Measurements from ENCODE around the gene RBMX. TPM values are rescaled to one million over a fixed set of nuclear protein-coding genes. Genes with fewer than 3 reads are reported as not detected.
A peak's percentile ranks its signal among the peaks of the same experiment; 100 is the strongest.

Gene RBMX
- total RNA-seq, 1 donor from 2014 or later = 133 TPM

- H3K27me3 ChIP-seq (ENCODE audit: insufficient read depth, low read length) = no peaks in the 10 kb centered on the region
- no peak overlapping the region for H3K4me3 Mint-ChIP-seq (ENCODE audit: unreplicated experiment)
- FAIRE-seq = no peak
Observed at GRCh38 chrX:136850441-136851175, 29.9 kb downstream of the RBMX start.

GRCh38 chrX:136849395-136849794 is 31.1 kb downstream of the RBMX start:
- peaks cover 3% of the 10 kb centered on the region for H3K36me3 Mint-ChIP-seq (ENCODE audit: low read depth, unreplicated experiment)
- H3K4me2 ChIP-seq (ENCODE audit: low read length) = no peak overlapping the region
- no peak overlapping the region for H3K9ac ChIP-seq (ENCODE audit: low read length)
- no peaks in the 10 kb centered on the region for H4K20me1 ChIP-seq (ENCODE audit: insufficient read depth, low read length)
- no peaks in the 10 kb centered on the region for H3K27me3 ChIP-seq (ENCODE audit: insufficient read depth, low read length)
- H3K27ac ChIP-seq (ENCODE audit: low read depth, low read length) = no peak overlapping the region
- H3K4me3 ChIP-seq (ENCODE audit: insufficient read depth, low read depth, low read length) = no peak overlapping the region
- no peaks in the 10 kb centered on the region for H3K27me3 Mint-ChIP-seq (ENCODE audit: low read depth, unreplicated experiment)
- no peaks in the 10 kb centered on the region for H3K79me2 ChIP-seq (ENCODE audit: insufficient read depth, low read length)
- no peaks in the 10 kb centered on the region for H3K36me3 ChIP-seq (ENCODE audit: insufficient read depth, low read length)
- H3K4me1 Mint-ChIP-seq (ENCODE audit: low read depth, unreplicated experiment) = no peaks in the 10 kb centered on the region
- no peak overlapping the region for H3K27ac Mint-ChIP-seq (ENCODE audit: unreplicated experiment)
- no peak for FAIRE-seq
- no peaks in the 10 kb centered on the region for H3K9me3 Mint-ChIP-seq (ENCODE audit: unreplicated experiment)
- H3K4me3 Mint-ChIP-seq (ENCODE audit: unreplicated experiment) = no peak overlapping the region
- no peaks in the 10 kb centered on the region for H3K9me3 ChIP-seq (ENCODE audit: insufficient read depth, low read depth, low read length)
- no peak for DNase-seq (ENCODE audit: low read depth)
- H2AFZ ChIP-seq (ENCODE audit: low read depth, low read length) = no peak overlapping the region
- TF ChIP-seq CTCF (IDR thresholded peaks at IDR 0.05; ENCODE audit: insufficient read depth, low read depth, low read length) (no peak), EZH2 (IDR thresholded peaks at IDR 0.05; ENCODE audit: insufficient read depth, low read length) (no peak)
- no peaks in the 10 kb centered on the region for H3K4me1 ChIP-seq (ENCODE audit: insufficient read depth, low read length)

More at GRCh38 chrX:136850441-136851175, 29.9 kb downstream of the RBMX start:
- Histone ChIP-seq H3K4me2 (ENCODE audit: low read length) (no peak overlapping the region), H3K9me3 (ENCODE audit: insufficient read depth, low read depth, low read length) (no peaks in the 10 kb centered on the region), H3K27ac (ENCODE audit: low read depth, low read length) (no peak overlapping the region), H3K9ac (ENCODE audit: low read length) (no peak overlapping the region), H4K20me1 (ENCODE audit: insufficient read depth, low read length) (no peaks in the 10 kb centered on the region), H3K4me1 (ENCODE audit: insufficient read depth, low read length) (no peaks in the 10 kb centered on the region), H3K36me3 (ENCODE audit: insufficient read depth, low read length) (no peaks in the 10 kb centered on the region), H3K79me2 (ENCODE audit: insufficient read depth, low read length) (no peaks in the 10 kb centered on the region), H2AFZ (ENCODE audit: low read depth, low read length) (no peak overlapping the region), H3K4me3 (ENCODE audit: insufficient read depth, low read depth, low read length) (no peak overlapping the region)
- Mint-ChIP-seq H3K27me3 (ENCODE audit: low read depth, unreplicated experiment) (no peaks in the 10 kb centered on the region), H3K36me3 (ENCODE audit: low read depth, unreplicated experiment) (peaks cover 3% of the 10 kb centered on the region), H3K27ac (ENCODE audit: unreplicated experiment) (no peak overlapping the region), H3K9me3 (ENCODE audit: unreplicated experiment) (no peaks in the 10 kb centered on the region), H3K4me1 (ENCODE audit: low read depth, unreplicated experiment) (no peaks in the 10 kb centered on the region)
- TF ChIP-seq CTCF (IDR thresholded peaks at IDR 0.05; ENCODE audit: insufficient read depth, low read depth, low read length) (no peak), EZH2 (IDR thresholded peaks at IDR 0.05; ENCODE audit: insufficient read depth, low read length) (no peak)
- DNase-seq (ENCODE audit: low read depth) = no peak

- H3K4me3 Mint-ChIP-seq (ENCODE audit: unreplicated experiment) = no peak overlapping the region
- H3K4me3 ChIP-seq (ENCODE audit: insufficient read depth, low read depth, low read length) = no peak overlapping the region
- no peaks in the 10 kb centered on the region for H3K79me2 ChIP-seq (ENCODE audit: insufficient read depth, low read length)
- TF ChIP-seq CTCF (IDR thresholded peaks at IDR 0.05; ENCODE audit: insufficient read depth, low read depth, low read length) = no peak
- TF ChIP-seq EZH2 (IDR thresholded peaks at IDR 0.05; ENCODE audit: insufficient read depth, low read length) = no peak
- H3K27me3 Mint-ChIP-seq (ENCODE audit: low read depth, unreplicated experiment) = no peaks in the 10 kb centered on the region
- FAIRE-seq (no peak), DNase-seq (ENCODE audit: low read depth) (peak; percentile 66)
- no peaks in the 10 kb centered on the region for H3K36me3 ChIP-seq (ENCODE audit: insufficient read depth, low read length)
- H4K20me1 ChIP-seq (ENCODE audit: insufficient read depth, low read length) = no peaks in the 10 kb centered on the region
- H3K9me3 ChIP-seq (ENCODE audit: insufficient read depth, low read depth, low read length) = no peaks in the 10 kb centered on the region
- no peaks in the 10 kb centered on the region for H3K27me3 ChIP-seq (ENCODE audit: insufficient read depth, low read length)
- no peaks in the 10 kb centered on the region for H3K4me1 ChIP-seq (ENCODE audit: insufficient read depth, low read length)
- H3K4me1 Mint-ChIP-seq (ENCODE audit: low read depth, unreplicated experiment) = no peaks in the 10 kb centered on the region
- no peak overlapping the region for H3K4me2 ChIP-seq (ENCODE audit: low read length)
- H3K27ac Mint-ChIP-seq (ENCODE audit: unreplicated experiment) = no peak overlapping the region
- no peaks in the 10 kb centered on the region for H3K9me3 Mint-ChIP-seq (ENCODE audit: unreplicated experiment)
- H3K9ac ChIP-seq (ENCODE audit: low read length) = no peak overlapping the region
- H3K36me3 Mint-ChIP-seq (ENCODE audit: low read depth, unreplicated experiment) = peaks cover 1% of the 10 kb centered on the region
- no peak overlapping the region for H3K27ac ChIP-seq (ENCODE audit: low read depth, low read length)
- no peak overlapping the region for H2AFZ ChIP-seq (ENCODE audit: low read depth, low read length)
Observed at GRCh38 chrX:136847874-136848273, 32.7 kb downstream of the RBMX start.

All from astrocyte (in vitro differentiated cells and primary cell).